SK-N-SH (cell line): Measurements from ENCODE around the gene PROC. TPM values are rescaled to one million over a fixed set of nuclear protein-coding genes. Genes with fewer than 3 reads are reported as not detected.

Source experiments
- CTCF ChIA-PET: fragments of 300-600, 350-600 bp; formaldehyde crosslinking; extraction: SDS; loops from one replicate; lab custom pipeline; 2021; lab: Yijun Ruan, JAX
- POLR2A ChIA-PET: fragments of 350-600 bp; sonication (Branson Sonifier 250); formaldehyde crosslinking; extraction: SDS; loops from one replicate; lab custom pipeline; 2020; ENCODE audit warnings: antibody characterized with exemption, inconsistent platforms; lab: Yijun Ruan, JAX
- DNase-seq: peaks from one replicate; pipeline ENCODE4 v3.0.0; 2012
- H2AFZ ChIP-seq: fragments of 200-600 bp; sonication (generic); 2 replicates; pipeline ENCODE4 v1.8.1; 2016; ENCODE audit warnings: antibody characterized with exemption, mild to moderate bottlenecking, low read depth
- H3F3A ChIP-seq: fragments of 200-600 bp; sonication (generic); replicated peaks from 2 replicates; pipeline ENCODE3; 2016; ENCODE audit warnings: antibody characterized with exemption, mild to moderate bottlenecking; ENCODE audit not compliant: insufficient read depth
- H3K27ac ChIP-seq, 2 experiments: fragments of 200-500 bp in 1 of 2; fragments of 200-600 bp in 1 of 2; sonication (Bioruptor generic) in 1 of 2; sonication (generic), shearing (Covaris generic) in 1 of 2; 2 replicates each; pipeline versions ENCODE4 v1.5.1 to v1.6.1; 2014 to 2016; ENCODE audit warnings: low read depth in 2 of 2, inconsistent platforms in 1 of 2, low read length in 1 of 2, mild to moderate bottlenecking in 1 of 2, mixed read lengths in 1 of 2
- H3K27me3 ChIP-seq: fragments of 200-600 bp; sonication (generic), shearing (Covaris generic); 2 replicates; pipeline ENCODE4 v1.6.1; 2016; ENCODE audit warnings: mixed run types; ENCODE audit not compliant: insufficient read depth
- H3K36me3 ChIP-seq, 2 experiments: fragments of 200-500 bp in 1 of 2; fragments of 200-600 bp in 1 of 2; sonication (Bioruptor generic) in 1 of 2; sonication (generic) in 1 of 2; replicated peaks in 1 of 2; 2 replicates each; pipeline versions ENCODE3 to v1.5.1; 2014 to 2016; ENCODE audit warnings: low read length in 1 of 2, mild to moderate bottlenecking in 1 of 2; ENCODE audit not compliant: insufficient read depth in 2 of 2, control insufficient read depth in 1 of 2
- H3K4me1 ChIP-seq, 2 experiments: fragments of 200-500 bp in 1 of 2; fragments of 200-600 bp in 1 of 2; sonication (Bioruptor generic) in 1 of 2; sonication (generic), shearing (Covaris generic) in 1 of 2; 2 replicates each; pipeline versions ENCODE4 v1.5.1 to v1.6.1; 2014 to 2016; ENCODE audit warnings: low read depth in 1 of 2, low read length in 1 of 2, mixed run types in 1 of 2; ENCODE audit not compliant: insufficient read depth in 2 of 2, control insufficient read depth in 1 of 2
- H3K4me2 ChIP-seq: fragments of 200-600 bp; sonication (generic), shearing (Covaris generic); 2 replicates; pipeline ENCODE4 v1.6.1; 2017; ENCODE audit warnings: mixed run types
- H3K4me3 ChIP-seq, 2 experiments: fragments of 200-500 bp in 1 of 2; fragments of 200-600 bp in 1 of 2; sonication (Bioruptor generic) in 1 of 2; sonication (generic), shearing (Covaris generic) in 1 of 2; 2 replicates each; pipeline versions ENCODE4 v1.5.1 to v1.8.1; 2014 to 2016; ENCODE audit warnings: low read depth in 2 of 2, inconsistent platforms in 1 of 2, low read length in 1 of 2, mild to moderate bottlenecking in 1 of 2, mixed read lengths in 1 of 2, moderate library complexity in 1 of 2
- H3K79me2 ChIP-seq: fragments of 200-600 bp; sonication (generic); 2 replicates; pipeline ENCODE4 v1.8.1; 2017; ENCODE audit warnings: mild to moderate bottlenecking; ENCODE audit not compliant: insufficient read depth
- H3K9ac ChIP-seq: fragments of 200-600 bp; sonication (generic); 2 replicates; pipeline ENCODE4 v1.6.1; 2017; ENCODE audit warnings: mixed run types
- H3K9me2 ChIP-seq: fragments of 200-600 bp; sonication (generic); 2 replicates; pipeline ENCODE4 v1.6.1; 2017; ENCODE audit warnings: mixed run types
- H3K9me3 ChIP-seq: fragments of 200-600 bp; sonication (generic); 2 replicates; pipeline ENCODE4 v1.6.1; 2017; ENCODE audit warnings: mixed run types, mild to moderate bottlenecking, moderate library complexity
- H4K20me1 ChIP-seq: fragments of 200-600 bp; sonication (generic); 2 replicates; pipeline ENCODE4 v1.6.1; 2017; ENCODE audit warnings: mild to moderate bottlenecking, mixed run types; ENCODE audit not compliant: insufficient read depth
- CHD2 ChIP-seq: fragments of 150-350 bp; IDR thresholded peaks from 2 replicates; pipeline ENCODE4 v1.6.1; 2018; ENCODE audit warnings: low read length; ENCODE audit not compliant: partially characterized antibody
- EP300 ChIP-seq, 2 experiments: IDR thresholded peaks; 2 replicates each; pipeline versions ENCODE4 v1.4.0 to v1.6.1; 2012; ENCODE audit warnings: borderline replicate concordance in 1 of 2, low read depth in 1 of 2, low read length in 1 of 2
- EZH2phosphoT487 ChIP-seq: fragments of 200-600 bp; sonication (generic); IDR thresholded peaks from 2 replicates; pipeline ENCODE4 v1.6.1; 2017; ENCODE audit warnings: low read depth, mixed run types, mild to moderate bottlenecking, antibody characterized with exemption, moderate library complexity, borderline replicate concordance
- FOXJ3 ChIP-seq: sonication (generic); formaldehyde crosslinking; IDR thresholded peaks from 2 replicates; pipeline ENCODE4 v1.5.1; 2020; ENCODE audit warnings: mild to moderate bottlenecking, missing genetic modification reagents
- GATA2 ChIP-seq: sonication (generic); formaldehyde crosslinking; IDR thresholded peaks from 2 replicates; pipeline ENCODE4 v1.5.0; 2020; ENCODE audit warnings: mild to moderate bottlenecking, missing genetic modification reagents
- JUND ChIP-seq: IDR thresholded peaks from 2 replicates; pipeline ENCODE4 v1.4.0; 2012
- MAX ChIP-seq: IDR thresholded peaks from 2 replicates; pipeline ENCODE4 v1.4.0; 2012; ENCODE audit warnings: low read depth
- MEF2A ChIP-seq: IDR thresholded peaks from 2 replicates; pipeline ENCODE4 v1.4.0; 2012; ENCODE audit warnings: low read depth, borderline replicate concordance
- NFIC ChIP-seq: IDR thresholded peaks from 2 replicates; pipeline ENCODE4 v1.4.0; 2012; ENCODE audit warnings: borderline replicate concordance
- RAD21 ChIP-seq: IDR thresholded peaks from 2 replicates; pipeline ENCODE4 v1.6.1; 2012; ENCODE audit warnings: mild to moderate bottlenecking, low read length
- RCOR1 ChIP-seq: fragments of 150-350 bp; IDR thresholded peaks from 2 replicates; pipeline ENCODE4 v1.6.1; 2017; ENCODE audit warnings: antibody characterized with exemption, low read length
- RFX5 ChIP-seq: IDR thresholded peaks from 2 replicates; pipeline ENCODE4 v1.6.1; 2012; ENCODE audit warnings: mild to moderate bottlenecking, improper control_type of control experiment, low read length
- RXRA ChIP-seq: IDR thresholded peaks from 2 replicates; pipeline ENCODE4 v1.4.0; 2012; ENCODE audit warnings: low read depth, mild to moderate bottlenecking, borderline replicate concordance
- SMC3 ChIP-seq: IDR thresholded peaks from 2 replicates; pipeline ENCODE4 v1.6.1; 2012; ENCODE audit warnings: low read depth, low read length, improper control_type of control experiment
- TAF1 ChIP-seq: IDR thresholded peaks from 2 replicates; pipeline ENCODE4 v1.6.1; 2012; ENCODE audit warnings: low read depth, mild to moderate bottlenecking, low read length, moderate library complexity, borderline replicate concordance
- TCF12 ChIP-seq: IDR thresholded peaks from 2 replicates; pipeline ENCODE4 v1.4.0; 2012
- TEAD4 ChIP-seq: IDR thresholded peaks from 2 replicates; pipeline ENCODE4 v1.4.0; 2012; ENCODE audit warnings: mild to moderate bottlenecking, borderline replicate concordance; ENCODE audit not compliant: insufficient read depth
- USF1 ChIP-seq: IDR thresholded peaks from 2 replicates; pipeline ENCODE4 v1.4.0; 2012; ENCODE audit warnings: low read depth, borderline replicate concordance
- ZBTB33 ChIP-seq: IDR thresholded peaks from 2 replicates; pipeline ENCODE4 v1.4.0; 2012; ENCODE audit warnings: low read depth, borderline replicate concordance
- WGBS: methylation state at CpG from one replicate; pipeline ENCODE4 v1.1.6; 2017; ENCODE audit warnings: low lambda C conversion rate; 5-methylcytosine and 5-hydroxymethylcytosine counted together
- polyA plus RNA-seq, 3 experiments: library from polyadenylated mRNA; depleted of rRNA; stranded (reverse); fragments of >200 nt; gene quantifications; 2 replicates each; pipeline ENCODE4 v1.2.3, GENCODE V29; 2012
- TF ChIP-seq, protein P1 (sequence below): fragments of 200-600 bp; sonication (generic); IDR thresholded peaks from 2 replicates; pipeline ENCODE4 v1.6.1; 2017; ENCODE audit warnings: antibody characterized with exemption, mild to moderate bottlenecking, moderate library complexity
- TF ChIP-seq, protein P2 (sequence below): IDR thresholded peaks from 2 replicates; pipeline ENCODE4; 2012

Gene PROC
- polyA plus RNA-seq, 1 of the 3 experiments (the other 2 are of a cell fraction): 0.10 TPM

GRCh38 chr2:127392828-127393578, 25.2 kb upstream of the PROC start:
- H3K27me3 ChIP-seq: no peaks in the 10 kb centered on the region
- H3K4me1 ChIP-seq: peaks cover 3 to 11% of the 10 kb centered on the region in 2 experiments
- no peak overlapping the region for H3K9ac ChIP-seq
- H3K9me2 ChIP-seq: no peaks in the 10 kb centered on the region
- H4K20me1 ChIP-seq: no peaks in the 10 kb centered on the region
- H3K4me3 ChIP-seq: no peak overlapping the region
- H3K9me3 ChIP-seq: no peaks in the 10 kb centered on the region
- ChIA-PET POLR2A (no interaction called here), CTCF (no interaction called here)
- no peaks in the 10 kb centered on the region; the same call in 1 of the 2 replicates for H3K79me2 ChIP-seq
- H3K27ac ChIP-seq: peak overlapping the region in 1 of 2 experiments; percentile 22; a peak in 1 of 4 replicates
- TF ChIP-seq EP300 (IDR thresholded peaks at IDR 0.05; ENCODE audit: borderline replicate concordance in 1 of 2, low read depth in 1 of 2, low read length in 1 of 2) (no peak), RFX5 (no peak), TCF12 (no peak), TEAD4 (no peak), TAF1 (no peak), MAX (no peak), JUND (no peak), USF1 (no peak)
- TF ChIP-seq, protein P1, sequence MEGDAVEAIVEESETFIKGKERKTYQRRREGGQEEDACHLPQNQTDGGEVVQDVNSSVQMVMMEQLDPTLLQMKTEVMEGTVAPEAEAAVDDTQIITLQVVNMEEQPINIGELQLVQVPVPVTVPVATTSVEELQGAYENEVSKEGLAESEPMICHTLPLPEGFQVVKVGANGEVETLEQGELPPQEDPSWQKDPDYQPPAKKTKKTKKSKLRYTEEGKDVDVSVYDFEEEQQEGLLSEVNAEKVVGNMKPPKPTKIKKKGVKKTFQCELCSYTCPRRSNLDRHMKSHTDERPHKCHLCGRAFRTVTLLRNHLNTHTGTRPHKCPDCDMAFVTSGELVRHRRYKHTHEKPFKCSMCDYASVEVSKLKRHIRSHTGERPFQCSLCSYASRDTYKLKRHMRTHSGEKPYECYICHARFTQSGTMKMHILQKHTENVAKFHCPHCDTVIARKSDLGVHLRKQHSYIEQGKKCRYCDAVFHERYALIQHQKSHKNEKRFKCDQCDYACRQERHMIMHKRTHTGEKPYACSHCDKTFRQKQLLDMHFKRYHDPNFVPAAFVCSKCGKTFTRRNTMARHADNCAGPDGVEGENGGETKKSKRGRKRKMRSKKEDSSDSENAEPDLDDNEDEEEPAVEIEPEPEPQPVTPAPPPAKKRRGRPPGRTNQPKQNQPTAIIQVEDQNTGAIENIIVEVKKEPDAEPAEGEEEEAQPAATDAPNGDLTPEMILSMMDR: no peak
- TF ChIP-seq, protein P2, sequence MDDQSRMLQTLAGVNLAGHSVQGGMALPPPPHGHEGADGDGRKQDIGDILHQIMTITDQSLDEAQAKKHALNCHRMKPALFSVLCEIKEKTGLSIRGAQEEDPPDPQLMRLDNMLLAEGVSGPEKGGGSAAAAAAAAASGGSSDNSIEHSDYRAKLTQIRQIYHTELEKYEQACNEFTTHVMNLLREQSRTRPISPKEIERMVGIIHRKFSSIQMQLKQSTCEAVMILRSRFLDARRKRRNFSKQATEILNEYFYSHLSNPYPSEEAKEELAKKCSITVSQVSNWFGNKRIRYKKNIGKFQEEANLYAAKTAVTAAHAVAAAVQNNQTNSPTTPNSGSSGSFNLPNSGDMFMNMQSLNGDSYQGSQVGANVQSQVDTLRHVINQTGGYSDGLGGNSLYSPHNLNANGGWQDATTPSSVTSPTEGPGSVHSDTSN: no peak
- H3K36me3 ChIP-seq: peaks cover 0 to 8% of the 10 kb centered on the region in 2 experiments
- no peak overlapping the region for H3K4me2 ChIP-seq
- 91% methylated on average over 1 of the region's 1 CpG for WGBS
- DNase-seq: no peak
- H2AFZ ChIP-seq: no peak overlapping the region
- H3F3A ChIP-seq: peaks cover 11% of the 10 kb centered on the region

DNA sequence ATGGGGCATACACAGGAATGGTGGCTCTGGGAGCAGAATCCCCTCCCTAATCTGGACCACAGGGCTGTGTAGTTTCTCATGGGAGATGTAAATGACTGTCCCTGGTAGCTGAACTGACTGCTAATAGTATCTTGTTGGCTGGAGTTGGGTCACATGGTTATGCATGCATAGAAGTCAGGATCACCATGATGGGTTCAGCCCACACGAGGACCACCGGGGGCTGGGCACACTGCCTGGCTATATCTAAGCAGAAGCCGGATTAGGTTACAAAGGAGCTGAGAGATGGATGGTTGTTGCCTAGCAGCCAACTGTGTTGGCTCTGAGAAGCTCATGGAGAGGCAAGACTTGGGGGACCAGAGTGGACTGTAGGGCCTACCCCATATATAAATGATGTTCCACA, 23.7 kb upstream of the PROC start:
- H3K9me3 ChIP-seq: no peaks in the 10 kb centered on the region
- H3F3A ChIP-seq: peaks cover 13% of the 10 kb centered on the region
- CTCF ChIA-PET: interaction anchor here (0.6 kb wide), 1 partner anchor 61 kb away, joined by 3 read pairs; no protein-coding TSS in a partner anchor
- no peak for TF ChIP-seq NFIC
- TF ChIP-seq GATA2: no peak
- no peak for TF ChIP-seq JUND
- no peak for TF ChIP-seq FOXJ3 (CRISPR knock-in tag)
- no peak for TF ChIP-seq RCOR1
- TF ChIP-seq RAD21: no peak
- TF ChIP-seq, protein P2: no peak
- no peak for TF ChIP-seq SMC3
- TF ChIP-seq RXRA: no peak
- no peak for TF ChIP-seq RFX5
- TF ChIP-seq ZBTB33: no peak
- no peak for TF ChIP-seq EZH2phosphoT487
- TF ChIP-seq MEF2A: no peak
- no peak for TF ChIP-seq CHD2

More for the DNA sequence above, 23.7 kb upstream of the PROC start:
- Histone ChIP-seq H3K36me3 (peaks cover 0 to 8% of the 10 kb centered on the region in 2 experiments), H3K79me2 (no peaks in the 10 kb centered on the region; the same call in 1 of the 2 replicates), H3K4me2 (no peak overlapping the region), H2AFZ (no peak overlapping the region), H3K9me2 (no peaks in the 10 kb centered on the region), H4K20me1 (no peaks in the 10 kb centered on the region), H3K27ac (no peak overlapping the region), H3K27me3 (no peaks in the 10 kb centered on the region), H3K4me3 (no peak overlapping the region), H3K4me1 (peaks cover 10 to 14% of the 10 kb centered on the region in 2 experiments; a peak in 3 of 4 replicates), H3K9ac (no peak overlapping the region)
- WGBS: 93% methylated on average over 3 of the region's 3 CpGs
- DNase-seq: no peak
- POLR2A ChIA-PET: no interaction called here
